HEK293 (cell line): ENCODE results near the gene TWF2.

Experiments used
- GFI1B ChIP-seq: fragments of 450-650 bp; formaldehyde crosslinking; IDR thresholded peaks from 2 replicates; pipeline ENCODE4 v1.5.1; 2016; ENCODE audit warnings: missing biosample characterization, missing genetic modification characterization
- HOXA7 ChIP-seq: sonication (generic); formaldehyde crosslinking; IDR thresholded peaks from 2 replicates; pipeline ENCODE4 v1.8.1; 2022; ENCODE audit warnings: missing genetic modification reagents, borderline replicate concordance
- REST ChIP-seq: fragments of 450-650 bp; formaldehyde crosslinking; IDR thresholded peaks from 2 replicates; pipeline ENCODE4 v1.5.1; 2016; ENCODE audit warnings: missing biosample characterization, missing genetic modification characterization
- TCF7L2 ChIP-seq: IDR thresholded peaks from 2 replicates; pipeline ENCODE4 v1.6.1; 2011; ENCODE audit warnings: low read depth, mild to moderate bottlenecking, inconsistent platforms, low read length, moderate library complexity, borderline replicate concordance
- ZNF114 ChIP-seq: fragments of 450-650 bp; formaldehyde crosslinking; IDR thresholded peaks from 2 replicates; pipeline ENCODE4 v1.5.0; 2017; ENCODE audit warnings: missing biosample characterization, missing genetic modification characterization
- ZNF391 ChIP-seq: fragments of 450-650 bp; formaldehyde crosslinking; IDR thresholded peaks from 2 replicates; pipeline ENCODE4 v1.5.1; 2016; ENCODE audit warnings: low read depth, missing biosample characterization, missing genetic modification characterization, borderline replicate concordance
- ZNF529 ChIP-seq: fragments of 450-650 bp; formaldehyde crosslinking; IDR thresholded peaks from 2 replicates; pipeline ENCODE4 v1.5.1; 2017; ENCODE audit warnings: missing genetic modification characterization, missing biosample characterization; ENCODE audit not compliant: insufficient replicate concordance
- ZNF530 ChIP-seq: fragments of 450-650 bp; formaldehyde crosslinking; IDR thresholded peaks from 2 replicates; pipeline ENCODE4 v1.5.1; 2016; ENCODE audit warnings: low read depth, missing biosample characterization, missing genetic modification characterization
- ZNF837 ChIP-seq: fragments of 450-650 bp; formaldehyde crosslinking; IDR thresholded peaks from 2 replicates; pipeline ENCODE4 v1.5.1; 2016; ENCODE audit warnings: missing biosample characterization, missing genetic modification characterization
- TF ChIP-seq, protein P1 (sequence below): fragments of 450-650 bp; formaldehyde crosslinking; IDR thresholded peaks from 2 replicates; pipeline ENCODE4 v1.5.1; 2017; ENCODE audit warnings: missing biosample characterization, missing genetic modification characterization
- TF ChIP-seq, protein P2 (sequence below): fragments of 450-650 bp; formaldehyde crosslinking; IDR thresholded peaks from 2 replicates; pipeline ENCODE4 v1.5.1; 2016; ENCODE audit warnings: missing biosample characterization, missing genetic modification characterization

GRCh38 chr3:52265387-52265786 lies 26.4 kb upstream of the TWF2 start:
- TF ChIP-seq, protein P1, sequence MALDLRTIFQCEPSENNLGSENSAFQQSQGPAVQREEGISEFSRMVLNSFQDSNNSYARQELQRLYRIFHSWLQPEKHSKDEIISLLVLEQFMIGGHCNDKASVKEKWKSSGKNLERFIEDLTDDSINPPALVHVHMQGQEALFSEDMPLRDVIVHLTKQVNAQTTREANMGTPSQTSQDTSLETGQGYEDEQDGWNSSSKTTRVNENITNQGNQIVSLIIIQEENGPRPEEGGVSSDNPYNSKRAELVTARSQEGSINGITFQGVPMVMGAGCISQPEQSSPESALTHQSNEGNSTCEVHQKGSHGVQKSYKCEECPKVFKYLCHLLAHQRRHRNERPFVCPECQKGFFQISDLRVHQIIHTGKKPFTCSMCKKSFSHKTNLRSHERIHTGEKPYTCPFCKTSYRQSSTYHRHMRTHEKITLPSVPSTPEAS (tag by site-specific recombination), result no peak
- no peak for TF ChIP-seq ZNF391 (tag by site-specific recombination)
- TF ChIP-seq REST (tag by site-specific recombination), result no peak
- TF ChIP-seq, protein P2, sequence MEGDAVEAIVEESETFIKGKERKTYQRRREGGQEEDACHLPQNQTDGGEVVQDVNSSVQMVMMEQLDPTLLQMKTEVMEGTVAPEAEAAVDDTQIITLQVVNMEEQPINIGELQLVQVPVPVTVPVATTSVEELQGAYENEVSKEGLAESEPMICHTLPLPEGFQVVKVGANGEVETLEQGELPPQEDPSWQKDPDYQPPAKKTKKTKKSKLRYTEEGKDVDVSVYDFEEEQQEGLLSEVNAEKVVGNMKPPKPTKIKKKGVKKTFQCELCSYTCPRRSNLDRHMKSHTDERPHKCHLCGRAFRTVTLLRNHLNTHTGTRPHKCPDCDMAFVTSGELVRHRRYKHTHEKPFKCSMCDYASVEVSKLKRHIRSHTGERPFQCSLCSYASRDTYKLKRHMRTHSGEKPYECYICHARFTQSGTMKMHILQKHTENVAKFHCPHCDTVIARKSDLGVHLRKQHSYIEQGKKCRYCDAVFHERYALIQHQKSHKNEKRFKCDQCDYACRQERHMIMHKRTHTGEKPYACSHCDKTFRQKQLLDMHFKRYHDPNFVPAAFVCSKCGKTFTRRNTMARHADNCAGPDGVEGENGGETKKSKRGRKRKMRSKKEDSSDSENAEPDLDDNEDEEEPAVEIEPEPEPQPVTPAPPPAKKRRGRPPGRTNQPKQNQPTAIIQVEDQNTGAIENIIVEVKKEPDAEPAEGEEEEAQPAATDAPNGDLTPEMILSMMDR (tag by site-specific recombination), result no peak
- no peak for TF ChIP-seq ZNF837 (tag by site-specific recombination)
- no peak for TF ChIP-seq ZNF530 (tag by site-specific recombination)
- no peak for TF ChIP-seq GFI1B (tag by site-specific recombination)
- TF ChIP-seq TCF7L2, result no peak
- TF ChIP-seq ZNF114 (tag by site-specific recombination), result no peak
- no peak for TF ChIP-seq ZNF529 (tag by site-specific recombination)
- no peak for TF ChIP-seq HOXA7 (CRISPR knock-in tag)
